ENCODE measurements around the gene SDK1.

DNA sequence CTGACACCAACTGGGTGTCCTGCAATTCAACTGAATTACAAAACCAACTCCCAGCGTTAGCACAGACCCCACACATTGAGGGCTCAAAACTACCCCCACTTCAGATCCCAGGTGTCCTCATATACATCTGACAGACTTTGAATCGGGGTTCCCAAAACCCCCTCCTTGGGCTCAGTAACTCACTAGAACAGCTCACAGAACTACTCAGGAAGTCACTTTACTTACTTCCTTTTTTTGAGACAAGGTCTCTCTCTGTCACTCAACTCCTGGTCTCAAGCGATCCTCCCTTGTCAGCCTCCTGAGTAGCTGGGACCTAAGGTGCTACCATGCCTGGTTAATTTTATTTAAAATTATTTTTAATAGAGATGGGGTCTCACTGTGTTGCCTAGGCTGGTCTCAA, 456.0 kb downstream of the SDK1 start:
- TF ChIP-seq CTCF (IDR thresholded peaks at IDR 0.05) (no peak), POLR2A (IDR thresholded peaks at IDR 0.05) (no peak)
